ENCODE results near the gene ARID1B.

DNA sequence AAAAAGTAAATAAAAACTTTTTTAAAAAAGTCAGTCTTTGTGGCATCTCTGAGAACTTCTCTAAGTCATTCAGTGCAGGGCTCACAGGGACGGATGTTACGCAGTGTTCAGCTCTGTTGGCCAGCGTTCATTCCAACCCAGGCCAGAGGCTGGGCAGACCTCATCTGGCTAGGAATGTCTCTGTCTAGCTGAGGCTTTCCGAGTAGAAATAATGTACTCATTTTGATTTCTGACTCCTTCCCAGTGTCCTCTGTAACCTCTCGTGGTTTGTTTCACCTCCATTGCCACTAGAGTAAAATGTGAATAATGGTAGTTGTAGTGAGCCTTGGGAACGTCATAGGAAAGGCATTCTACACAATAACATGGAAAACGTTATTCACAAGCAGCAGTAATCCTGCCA, 411.0 kb downstream of the ARID1B start:
- TF ChIP-seq CTCF (IDR thresholded peaks at IDR 0.05) (no peak), EZH2 (IDR thresholded peaks at IDR 0.05) (no peak), EZH2phosphoT487 (IDR thresholded peaks at IDR 0.05) (no peak)

Measured in neural progenitor cell (in vitro differentiated cells).